Measurements from ENCODE around the gene UBR2.

DNA sequence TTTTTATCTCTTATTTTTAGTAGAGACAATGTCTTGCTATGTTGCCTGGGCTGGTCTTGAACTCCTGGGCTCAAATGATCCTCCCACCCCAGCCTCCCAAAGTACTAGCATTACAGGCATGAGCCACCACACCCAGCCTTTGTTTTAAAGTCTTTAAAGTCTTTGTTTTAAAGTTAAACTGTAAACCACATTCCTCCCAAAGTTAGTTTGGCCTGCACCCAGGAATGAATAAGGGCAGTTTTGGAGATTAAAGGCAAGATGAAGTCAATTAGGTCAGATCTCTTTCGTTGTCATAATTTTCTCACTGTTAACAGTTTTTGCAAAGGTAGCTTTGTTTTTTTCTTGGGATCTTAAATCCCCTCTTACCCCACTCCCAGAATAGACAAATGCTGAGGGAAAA is 63.8 kb downstream of the UBR2 start:
- TF ChIP-seq, protein P1, sequence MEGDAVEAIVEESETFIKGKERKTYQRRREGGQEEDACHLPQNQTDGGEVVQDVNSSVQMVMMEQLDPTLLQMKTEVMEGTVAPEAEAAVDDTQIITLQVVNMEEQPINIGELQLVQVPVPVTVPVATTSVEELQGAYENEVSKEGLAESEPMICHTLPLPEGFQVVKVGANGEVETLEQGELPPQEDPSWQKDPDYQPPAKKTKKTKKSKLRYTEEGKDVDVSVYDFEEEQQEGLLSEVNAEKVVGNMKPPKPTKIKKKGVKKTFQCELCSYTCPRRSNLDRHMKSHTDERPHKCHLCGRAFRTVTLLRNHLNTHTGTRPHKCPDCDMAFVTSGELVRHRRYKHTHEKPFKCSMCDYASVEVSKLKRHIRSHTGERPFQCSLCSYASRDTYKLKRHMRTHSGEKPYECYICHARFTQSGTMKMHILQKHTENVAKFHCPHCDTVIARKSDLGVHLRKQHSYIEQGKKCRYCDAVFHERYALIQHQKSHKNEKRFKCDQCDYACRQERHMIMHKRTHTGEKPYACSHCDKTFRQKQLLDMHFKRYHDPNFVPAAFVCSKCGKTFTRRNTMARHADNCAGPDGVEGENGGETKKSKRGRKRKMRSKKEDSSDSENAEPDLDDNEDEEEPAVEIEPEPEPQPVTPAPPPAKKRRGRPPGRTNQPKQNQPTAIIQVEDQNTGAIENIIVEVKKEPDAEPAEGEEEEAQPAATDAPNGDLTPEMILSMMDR (conservative IDR thresholded peaks at IDR 0.05) = no peak
- TF ChIP-seq EZH2 (IDR thresholded peaks at IDR 0.05; ENCODE audit: low read depth) = no peak

Data from PC-9 (cell line).